GM21576 (cell line): ENCODE results near the gene UGT1A9.
"Not testable (repeated sequence)": the region's sequence is repeated elsewhere in the genome, so short reads cannot be mapped to it uniquely, and the experiment has no call there.

Experiments
- ATAC-seq: cut with Tn5 transposase; IDR thresholded peaks from one replicate; pipeline ENCODE4 v1.9.1; 2021; ENCODE audit warnings: mild to moderate bottlenecking, moderate library complexity; ENCODE audit not compliant: unreplicated experiment

The UGT1A9 gene

GRCh38 chr2:233680361-233681045 lies 8.8 kb downstream of the UGT1A9 start:
- no peak for ATAC-seq

GRCh38 chr2:233681521-233682099 lies 9.9 kb downstream of the UGT1A9 start, which contains the start of gene UGT1A7:
Gene UGT1A7, plus strand, starts transcription at chr2:233681901. Its CDS starts 37 bp downstream, at chr2:233681938.
- ATAC-seq: no peak

- no peak for ATAC-seq
Observed at GRCh38 chr2:233684640-233685039, 12.9 kb downstream of the UGT1A9 start.

GRCh38 chr2:233686928-233687327 lies 15.2 kb downstream of the UGT1A9 start:
- ATAC-seq: no peak

- no peak for ATAC-seq
Observed at GRCh38 chr2:233688341-233688740, 16.6 kb downstream of the UGT1A9 start.

GRCh38 chr2:233689031-233689430 lies 17.3 kb downstream of the UGT1A9 start:
- no peak for ATAC-seq

- ATAC-seq: no peak
Observed at GRCh38 chr2:233689501-233689900, 17.8 kb downstream of the UGT1A9 start.

- ATAC-seq: no peak
Observed at GRCh38 chr2:233690444-233690843, 18.7 kb downstream of the UGT1A9 start.

- no peak for ATAC-seq
Observed at GRCh38 chr2:233691443-233692433, 20.0 kb downstream of the UGT1A9 start.

GRCh38 chr2:233692648-233693047 lies 20.9 kb downstream of the UGT1A9 start, which contains the start of gene UGT1A6:
Gene UGT1A6, plus strand, starts transcription at chr2:233692890. Its CDS starts 115 bp downstream, at chr2:233693005.
- ATAC-seq: no peak

- ATAC-seq: no peak
Observed at GRCh38 chr2:233693963-233694362, 22.3 kb downstream of the UGT1A9 start.

- no peak for ATAC-seq
Observed at GRCh38 chr2:233698740-233699139, 27.0 kb downstream of the UGT1A9 start.

GRCh38 chr2:233699424-233700027 lies 27.8 kb downstream of the UGT1A9 start:
- ATAC-seq: no peak

- no peak for ATAC-seq
Observed at GRCh38 chr2:233700028-233700635, 28.4 kb downstream of the UGT1A9 start.

- ATAC-seq: not testable (repeated sequence)
Observed at GRCh38 chr2:233700842-233701241, 29.1 kb downstream of the UGT1A9 start.

- no peak for ATAC-seq
Observed at GRCh38 chr2:233702238-233702637, 30.5 kb downstream of the UGT1A9 start.

- ATAC-seq: no peak
Observed at GRCh38 chr2:233705911-233706506, 34.3 kb downstream of the UGT1A9 start.

- ATAC-seq: no peak
Observed at GRCh38 chr2:233706720-233707119, 35.0 kb downstream of the UGT1A9 start.

GRCh38 chr2:233707940-233708644 lies 36.4 kb downstream of the UGT1A9 start:
- ATAC-seq: no peak
